Neutrophil (primary cell): ENCODE measurements around the gene CPT1B.

Source experiments
- H3K27ac ChIP-seq: fragments of 200-600 bp; sonication (generic); 2 replicates; pipeline ENCODE4 v1.5.1; 2016; ENCODE audit warnings: mild to moderate bottlenecking, moderate library complexity
- H3K27me3 ChIP-seq: fragments of 200-600 bp; sonication (generic); 2 replicates; pipeline ENCODE4 v1.6.0; 2016; ENCODE audit warnings: mild to moderate bottlenecking
- H3K36me3 ChIP-seq: fragments of 200-600 bp; sonication (generic); 2 replicates; pipeline ENCODE4 v1.5.1; 2017
- H3K4me1 ChIP-seq, 2 experiments: fragments of 200-600 bp in 1 of 2; sonication (generic) in 1 of 2; 1 replicate in 1 of 2; 2 replicates in 1 of 2; pipeline versions ENCODE4 v1.5.1 to v1.6.1; 2013 to 2016; ENCODE audit warnings: low read depth in 1 of 2, low read length in 1 of 2, mild to moderate bottlenecking in 1 of 2, moderate library complexity in 1 of 2; ENCODE audit not compliant: control insufficient read depth in 1 of 2, insufficient read depth in 1 of 2
- H3K4me3 ChIP-seq, 2 experiments: fragments of 200-600 bp in 1 of 2; sonication (generic) in 1 of 2; 1 replicate in 1 of 2; 2 replicates in 1 of 2; pipeline ENCODE4 v1.5.1; 2013 to 2016; ENCODE audit warnings: low read depth in 1 of 2, low read length in 1 of 2, mild to moderate bottlenecking in 1 of 2, moderate library complexity in 1 of 2
- H3K9me3 ChIP-seq: fragments of 200-600 bp; sonication (generic); 2 replicates; pipeline ENCODE4 v1.5.1; 2016
- CTCF ChIP-seq: fragments of 200-600 bp; sonication (generic); IDR thresholded peaks from 2 replicates; pipeline ENCODE4 v1.5.1; 2016; ENCODE audit warnings: antibody characterized with exemption

The CPT1B gene

GRCh38 chr22:50523806-50524675 is 54.2 kb downstream of the CPT1B start:
- H3K27me3 ChIP-seq: no peaks in the 10 kb centered on the region
- no peak for TF ChIP-seq CTCF
- H3K4me1 ChIP-seq: peaks cover 42 to 45% of the 10 kb centered on the region in 2 experiments
- H3K27ac ChIP-seq: peak overlapping the region; percentile 98
- H3K9me3 ChIP-seq: no peaks in the 10 kb centered on the region
- peak overlapping the region; percentile 81 to 98 for H3K4me3 ChIP-seq
- peaks cover 53% of the 10 kb centered on the region for H3K36me3 ChIP-seq

GRCh38 chr22:50523458-50523805 is 54.8 kb downstream of the CPT1B start:
- Histone ChIP-seq H3K9me3 (no peaks in the 10 kb centered on the region), H3K4me1 (peaks cover 36 to 39% of the 10 kb centered on the region in 2 experiments), H3K27me3 (no peaks in the 10 kb centered on the region), H3K36me3 (peaks cover 53% of the 10 kb centered on the region), H3K27ac (no peak overlapping the region), H3K4me3 (no peak overlapping the region)
- TF ChIP-seq CTCF: no peak

GRCh38 chr22:50522806-50523438 is 55.3 kb downstream of the CPT1B start:
- no peak overlapping the region for H3K4me3 ChIP-seq
- no peak for TF ChIP-seq CTCF
- H3K9me3 ChIP-seq: no peaks in the 10 kb centered on the region
- peaks cover 31 to 33% of the 10 kb centered on the region in 2 experiments for H3K4me1 ChIP-seq
- no peaks in the 10 kb centered on the region for H3K27me3 ChIP-seq
- H3K27ac ChIP-seq: no peak overlapping the region
- H3K36me3 ChIP-seq: peaks cover 53% of the 10 kb centered on the region

- Histone ChIP-seq H3K36me3 (peaks cover 58% of the 10 kb centered on the region), H3K27ac (no peak overlapping the region), H3K4me3 (no peak overlapping the region), H3K27me3 (no peaks in the 10 kb centered on the region), H3K9me3 (no peaks in the 10 kb centered on the region), H3K4me1 (peaks cover 25 to 27% of the 10 kb centered on the region in 2 experiments)
- no peak for TF ChIP-seq CTCF
These were observed 55.9 kb downstream of the CPT1B start for GRCh38 chr22:50522208-50522805.

- H3K9me3 ChIP-seq: no peaks in the 10 kb centered on the region
- H3K4me3 ChIP-seq: no peak overlapping the region
- no peak for TF ChIP-seq CTCF
- peaks cover 19 to 21% of the 10 kb centered on the region in 2 experiments for H3K4me1 ChIP-seq
- no peaks in the 10 kb centered on the region for H3K27me3 ChIP-seq
- H3K27ac ChIP-seq: no peak overlapping the region
- H3K36me3 ChIP-seq: peaks cover 63% of the 10 kb centered on the region
These were observed 56.5 kb downstream of the CPT1B start for GRCh38 chr22:50521710-50522109.
